Ishikawa (cell line): Measurements from ENCODE around the gene PHLDA3.

Experiments
- CEBPB ChIP-seq: IDR thresholded peaks from 2 replicates; pipeline ENCODE4 v1.6.1; 2012
- EP300 ChIP-seq: IDR thresholded peaks from 2 replicates; pipeline ENCODE4 v1.6.1; 2012; ENCODE audit warnings: borderline replicate concordance
- MAX ChIP-seq: IDR thresholded peaks from 2 replicates; pipeline ENCODE4 v1.6.1; 2012
- YY1 ChIP-seq: IDR thresholded peaks from 2 replicates; pipeline ENCODE4 v1.6.1; 2012; ENCODE audit warnings: low read depth
- TF ChIP-seq, protein P1 (sequence below): IDR thresholded peaks from 2 replicates; pipeline ENCODE4 v1.6.1; 2012

- TF ChIP-seq CEBPB = no peak
- TF ChIP-seq, protein P1, sequence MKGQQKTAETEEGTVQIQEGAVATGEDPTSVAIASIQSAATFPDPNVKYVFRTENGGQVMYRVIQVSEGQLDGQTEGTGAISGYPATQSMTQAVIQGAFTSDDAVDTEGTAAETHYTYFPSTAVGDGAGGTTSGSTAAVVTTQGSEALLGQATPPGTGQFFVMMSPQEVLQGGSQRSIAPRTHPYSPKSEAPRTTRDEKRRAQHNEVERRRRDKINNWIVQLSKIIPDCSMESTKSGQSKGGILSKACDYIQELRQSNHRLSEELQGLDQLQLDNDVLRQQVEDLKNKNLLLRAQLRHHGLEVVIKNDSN = no peak
- no peak for TF ChIP-seq MAX
- no peak for TF ChIP-seq EP300
- no peak for TF ChIP-seq YY1
Measured at GRCh38 chr1:201427963-201428362, 41.0 kb downstream of the PHLDA3 start.
